ENCODE measurements around the gene IGLON5. TPM values are rescaled to one million over a fixed set of nuclear protein-coding genes. Genes with fewer than 3 reads are reported as not detected.

IGLON5 gene
- total RNA-seq, 1 experiment from 2014 or later: not detected

DNA sequence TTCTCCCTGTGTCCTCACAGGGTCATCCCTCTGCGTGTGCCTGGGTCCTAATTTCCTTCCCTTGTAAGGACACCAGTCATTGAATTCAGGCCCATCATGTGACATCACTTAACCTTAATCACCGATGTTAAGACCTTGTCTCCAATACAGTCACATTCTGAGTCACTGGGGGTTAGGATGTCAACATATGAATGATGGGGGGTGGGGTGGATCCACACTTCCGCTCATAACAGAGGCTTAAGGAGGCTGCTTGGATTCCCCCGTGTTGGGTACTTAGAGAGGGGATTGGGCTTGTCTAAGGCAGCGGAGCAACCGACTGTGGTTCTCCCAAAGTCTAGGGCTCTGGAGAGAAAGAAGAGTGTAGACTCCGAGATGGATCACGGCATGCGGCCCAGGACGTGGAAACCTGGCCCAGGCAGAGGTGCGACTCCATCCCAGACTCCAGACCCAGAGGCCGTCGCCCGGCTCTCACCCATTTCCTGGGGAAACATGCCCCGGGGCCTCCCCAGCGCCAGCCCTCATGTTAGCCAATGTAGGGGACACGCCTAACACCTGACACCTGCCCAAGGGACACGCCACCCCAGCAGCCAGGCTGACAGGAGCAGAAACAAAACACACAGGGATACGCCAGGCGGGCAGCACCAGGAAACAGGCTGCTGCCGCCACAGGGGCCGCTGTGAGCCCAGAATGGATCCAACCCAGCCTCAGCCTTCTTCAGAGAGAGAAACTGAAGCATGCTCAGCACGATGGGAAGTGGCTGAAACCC lies 17.1 kb upstream of the IGLON5 start:
- TF ChIP-seq, protein P1, sequence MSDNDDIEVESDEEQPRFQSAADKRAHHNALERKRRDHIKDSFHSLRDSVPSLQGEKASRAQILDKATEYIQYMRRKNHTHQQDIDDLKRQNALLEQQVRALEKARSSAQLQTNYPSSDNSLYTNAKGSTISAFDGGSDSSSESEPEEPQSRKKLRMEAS (IDR thresholded peaks at IDR 0.05): no peak
- TF ChIP-seq TCF7L2 (IDR thresholded peaks at IDR 0.05; ENCODE audit: borderline replicate concordance, extremely low read depth, insufficient read depth, insufficient read length) (no peak), EGR1 (IDR thresholded peaks at IDR 0.05; ENCODE audit: low read depth) (no peak), SRF (IDR thresholded peaks at IDR 0.05; ENCODE audit: low read depth) (no peak), FOSL1 (IDR thresholded peaks at IDR 0.05; ENCODE audit: low read depth) (no peak)
- no peaks in the 10 kb centered on the region for H3K79me2 ChIP-seq (ENCODE audit: insufficient read depth, low read length)
- H3K9me3 ChIP-seq (ENCODE audit: control insufficient read depth in 1 of 2, insufficient read depth in 1 of 2, low read depth in 1 of 2, low read length in 2 of 2): no peaks in the 10 kb centered on the region
- H2AFZ ChIP-seq (ENCODE audit: low read depth, low read length, poor library complexity, severe bottlenecking): no peak overlapping the region
- H3K27ac ChIP-seq (ENCODE audit: low read depth, low read length): no peak overlapping the region
- H3K9me2 ChIP-seq (ENCODE audit: insufficient read depth): no peaks in the 10 kb centered on the region
- no peak overlapping the region for H3K4me3 ChIP-seq (replicated peaks in 1 of 2; ENCODE audit: low read depth in 1 of 2, low read length in 2 of 2)
- no peaks in the 10 kb centered on the region for H4K20me1 ChIP-seq (ENCODE audit: insufficient read depth)
- no peak overlapping the region for H3K9ac ChIP-seq (ENCODE audit: low read length)
- CTCF ChIA-PET: no interaction called here
- no TSS peak for BruUV-seq (replicated peaks)
- H3K4me2 ChIP-seq (ENCODE audit: low read length): no peak overlapping the region
- H3K36me3 ChIP-seq (ENCODE audit: control insufficient read depth in 1 of 2, insufficient read depth in 2 of 2, low read length in 2 of 2): no peaks in the 10 kb centered on the region
- no peaks in the 10 kb centered on the region for H3K4me1 ChIP-seq (ENCODE audit: control insufficient read depth in 1 of 2, insufficient read depth in 2 of 2, low read length in 2 of 2)
- no peaks in the 10 kb centered on the region for H3K27me3 ChIP-seq (ENCODE audit: insufficient read depth, low read length)
- intact Hi-C loops (cut with micrococcal nuclease): no loop called here
- no peak for ATAC-seq
- RAD21 ChIA-PET (ENCODE audit: low non-redundant PET in 1 of 2, low total read pairs in 2 of 2, uncharacterized antibody in 2 of 2, unreplicated experiment in 2 of 2): no interaction called here
- no peak for DNase-seq (ENCODE audit: low read depth, low spot score)
- POLR2A ChIA-PET: no interaction called here

DNA sequence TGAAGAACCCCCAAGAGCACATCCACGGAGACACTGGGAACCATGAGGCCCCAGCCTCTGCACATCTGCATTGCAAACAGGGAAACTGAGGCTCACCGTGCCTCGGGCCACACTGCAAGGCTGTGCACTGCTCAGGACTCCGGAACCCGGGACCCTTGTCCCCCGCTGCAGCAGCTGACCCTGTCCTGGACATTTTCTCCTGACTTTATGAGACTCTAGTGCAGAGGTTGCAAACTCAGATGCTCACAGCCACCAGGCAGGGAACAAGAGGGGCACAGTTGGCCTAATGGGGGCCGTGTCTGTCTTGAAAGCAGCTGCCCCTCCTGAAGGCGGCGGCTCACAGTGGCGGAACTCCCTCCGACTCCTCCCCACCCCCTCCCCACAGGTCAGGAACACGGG lies 16.5 kb upstream of the IGLON5 start:
- ATAC-seq (no peak), DNase-seq (ENCODE audit: low read depth, low spot score) (no peak)
- no peak overlapping the region for H3K27ac ChIP-seq (ENCODE audit: low read depth, low read length)
- no peaks in the 10 kb centered on the region for H4K20me1 ChIP-seq (ENCODE audit: insufficient read depth)
- H3K27me3 ChIP-seq (ENCODE audit: insufficient read depth, low read length): no peaks in the 10 kb centered on the region
- POLR2A ChIA-PET: no interaction called here
- TF ChIP-seq, protein P1 (IDR thresholded peaks at IDR 0.05): no peak
- TF ChIP-seq RAD21 (IDR thresholded peaks at IDR 0.05; ENCODE audit: low read depth): no peak
- no peak for TF ChIP-seq EGR1 (IDR thresholded peaks at IDR 0.05; ENCODE audit: low read depth)
- TF ChIP-seq, protein P2, sequence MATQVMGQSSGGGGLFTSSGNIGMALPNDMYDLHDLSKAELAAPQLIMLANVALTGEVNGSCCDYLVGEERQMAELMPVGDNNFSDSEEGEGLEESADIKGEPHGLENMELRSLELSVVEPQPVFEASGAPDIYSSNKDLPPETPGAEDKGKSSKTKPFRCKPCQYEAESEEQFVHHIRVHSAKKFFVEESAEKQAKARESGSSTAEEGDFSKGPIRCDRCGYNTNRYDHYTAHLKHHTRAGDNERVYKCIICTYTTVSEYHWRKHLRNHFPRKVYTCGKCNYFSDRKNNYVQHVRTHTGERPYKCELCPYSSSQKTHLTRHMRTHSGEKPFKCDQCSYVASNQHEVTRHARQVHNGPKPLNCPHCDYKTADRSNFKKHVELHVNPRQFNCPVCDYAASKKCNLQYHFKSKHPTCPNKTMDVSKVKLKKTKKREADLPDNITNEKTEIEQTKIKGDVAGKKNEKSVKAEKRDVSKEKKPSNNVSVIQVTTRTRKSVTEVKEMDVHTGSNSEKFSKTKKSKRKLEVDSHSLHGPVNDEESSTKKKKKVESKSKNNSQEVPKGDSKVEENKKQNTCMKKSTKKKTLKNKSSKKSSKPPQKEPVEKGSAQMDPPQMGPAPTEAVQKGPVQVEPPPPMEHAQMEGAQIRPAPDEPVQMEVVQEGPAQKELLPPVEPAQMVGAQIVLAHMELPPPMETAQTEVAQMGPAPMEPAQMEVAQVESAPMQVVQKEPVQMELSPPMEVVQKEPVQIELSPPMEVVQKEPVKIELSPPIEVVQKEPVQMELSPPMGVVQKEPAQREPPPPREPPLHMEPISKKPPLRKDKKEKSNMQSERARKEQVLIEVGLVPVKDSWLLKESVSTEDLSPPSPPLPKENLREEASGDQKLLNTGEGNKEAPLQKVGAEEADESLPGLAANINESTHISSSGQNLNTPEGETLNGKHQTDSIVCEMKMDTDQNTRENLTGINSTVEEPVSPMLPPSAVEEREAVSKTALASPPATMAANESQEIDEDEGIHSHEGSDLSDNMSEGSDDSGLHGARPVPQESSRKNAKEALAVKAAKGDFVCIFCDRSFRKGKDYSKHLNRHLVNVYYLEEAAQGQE (IDR thresholded peaks at IDR 0.05; ENCODE audit: low read depth): no peak
- no peak for TF ChIP-seq POLR2AphosphoS5 (IDR thresholded peaks at IDR 0.05; ENCODE audit: low read depth, low read length)
- TF ChIP-seq YY1 (IDR thresholded peaks at IDR 0.05; ENCODE audit: extremely low read depth, insufficient replicate concordance, low read depth, low read length): no peak
- no peak for TF ChIP-seq FOSL1 (IDR thresholded peaks at IDR 0.05; ENCODE audit: low read depth)
- TF ChIP-seq POLR2A (IDR thresholded peaks at IDR 0.05; ENCODE audit: borderline replicate concordance, extremely low read depth, insufficient read depth, insufficient read length): no peak
- H3K79me2 ChIP-seq (ENCODE audit: insufficient read depth, low read length): no peaks in the 10 kb centered on the region
- CTCF ChIA-PET: no interaction called here
- H3K9me3 ChIP-seq (ENCODE audit: control insufficient read depth in 1 of 2, insufficient read depth in 1 of 2, low read depth in 1 of 2, low read length in 2 of 2): no peaks in the 10 kb centered on the region
- H3K4me1 ChIP-seq (ENCODE audit: control insufficient read depth in 1 of 2, insufficient read depth in 2 of 2, low read length in 2 of 2): no peaks in the 10 kb centered on the region
- BruUV-seq (replicated peaks): no TSS peak
- no peak overlapping the region for H3K9ac ChIP-seq (ENCODE audit: low read length)
- H3K4me3 ChIP-seq (replicated peaks in 1 of 2; ENCODE audit: low read depth in 1 of 2, low read length in 2 of 2): no peak overlapping the region
- no peaks in the 10 kb centered on the region for H3K9me2 ChIP-seq (ENCODE audit: insufficient read depth)
- H3K36me3 ChIP-seq (ENCODE audit: control insufficient read depth in 1 of 2, insufficient read depth in 2 of 2, low read length in 2 of 2): no peaks in the 10 kb centered on the region
- RAD21 ChIA-PET (ENCODE audit: low non-redundant PET in 1 of 2, low total read pairs in 2 of 2, uncharacterized antibody in 2 of 2, unreplicated experiment in 2 of 2): no interaction called here
- no peak overlapping the region for H2AFZ ChIP-seq (ENCODE audit: low read depth, low read length, poor library complexity, severe bottlenecking)
- intact Hi-C loops (cut with micrococcal nuclease): no loop called here
- no peak overlapping the region for H3K4me2 ChIP-seq (ENCODE audit: low read length)
